NCI-H748 (cell line): ENCODE measurements around the gene OPHN1.

ENCODE experiments used
- DNase-seq: peaks from one replicate; lab custom pipeline; 2025; ENCODE audit not compliant: unreplicated experiment; lab: John Stamatoyannopoulos, UW

Gene OPHN1

GRCh38 chrX:68433155-68433980 is at the start of gene OPHN1:
Gene OPHN1 (minus strand): TSS chrX:68433495. CDS start chrX:68433020, 475 bp downstream.
- peak; percentile 42 for DNase-seq

- no peak for DNase-seq
Measured at GRCh38 chrX:68480969-68481368, 47.7 kb upstream of the OPHN1 start.

- no peak for DNase-seq
Measured at GRCh38 chrX:68464796-68465195, 31.5 kb upstream of the OPHN1 start.

- DNase-seq: no peak
Measured at GRCh38 chrX:68463880-68464279, 30.6 kb upstream of the OPHN1 start.

GRCh38 chrX:68462653-68463052 is 29.4 kb upstream of the OPHN1 start:
- peak; percentile 33 for DNase-seq

- no peak for DNase-seq
Measured at GRCh38 chrX:68462197-68462596, 28.9 kb upstream of the OPHN1 start.

GRCh38 chrX:68461576-68461975 is 28.3 kb upstream of the OPHN1 start:
- DNase-seq: no peak

GRCh38 chrX:68461093-68461492 is 27.8 kb upstream of the OPHN1 start:
- no peak for DNase-seq

GRCh38 chrX:68455151-68455510 is 21.8 kb upstream of the OPHN1 start:
- DNase-seq: no peak

- DNase-seq: no peak
Measured at GRCh38 chrX:68454476-68455150, 21.3 kb upstream of the OPHN1 start.

- no peak for DNase-seq
Measured at GRCh38 chrX:68451720-68452119, 18.4 kb upstream of the OPHN1 start.

- no peak for DNase-seq
Measured at GRCh38 chrX:68443155-68443868, 10.0 kb upstream of the OPHN1 start.

GRCh38 chrX:68440940-68441339 is 7.6 kb upstream of the OPHN1 start:
- DNase-seq: peak; percentile 1

GRCh38 chrX:68440442-68440841 is 7.1 kb upstream of the OPHN1 start:
- DNase-seq: no peak

- DNase-seq: no peak
Measured at GRCh38 chrX:68439341-68439740, 6.0 kb upstream of the OPHN1 start.

- no peak for DNase-seq
Measured at GRCh38 chrX:68438575-68438974, 5.3 kb upstream of the OPHN1 start.

GRCh38 chrX:68433981-68434299 is 645 bp upstream of the OPHN1 start:
- DNase-seq: no peak

- no peak for DNase-seq
Measured at GRCh38 chrX:68432648-68433047, 647 bp downstream of the OPHN1 start.

- no peak for DNase-seq
Measured at GRCh38 chrX:68431836-68432235, 1.5 kb downstream of the OPHN1 start.

- DNase-seq: no peak
Measured at GRCh38 chrX:68429216-68429615, 4.1 kb downstream of the OPHN1 start.

- DNase-seq: no peak
Measured at GRCh38 chrX:68428431-68428830, 4.9 kb downstream of the OPHN1 start.

- DNase-seq: no peak
Measured at GRCh38 chrX:68424719-68425118, 8.6 kb downstream of the OPHN1 start.
